HepG2 (cell line): ENCODE data around the gene METRN. TPM values are rescaled to one million over a fixed set of nuclear protein-coding genes. Genes with fewer than 3 reads are reported as not detected.

Source experiments
- HMG20A ChIP-seq: IDR thresholded peaks from 2 replicates; pipeline ENCODE4 v1.6.1; 2016; ENCODE audit warnings: borderline replicate concordance
- MATR3 ChIP-seq: sonication (generic); formaldehyde crosslinking; IDR thresholded peaks from 2 replicates; pipeline ENCODE4 v1.4.0; 2020; ENCODE audit warnings: missing genetic modification reagents
- MEIS2 ChIP-seq: sonication (generic); formaldehyde crosslinking; IDR thresholded peaks from 2 replicates; pipeline ENCODE4 v1.9.0; 2021; ENCODE audit warnings: mild to moderate bottlenecking, missing genetic modification reagents
- PPARG ChIP-seq: conservative IDR thresholded peaks from 2 replicates; pipeline ENCODE4 v1.6.1; 2016; ENCODE audit warnings: missing biosample characterization, missing genetic modification reagents
- RBAK ChIP-seq: sonication (generic); formaldehyde crosslinking; IDR thresholded peaks from 2 replicates; pipeline ENCODE4 v1.5.1; 2020; ENCODE audit warnings: mild to moderate bottlenecking, missing genetic modification reagents
- SMC3 ChIP-seq: IDR thresholded peaks from 2 replicates; pipeline ENCODE4 v1.6.1; 2011; ENCODE audit warnings: low read length, improper control_type of control experiment
- STAT5B ChIP-seq: sonication (generic); formaldehyde crosslinking; IDR thresholded peaks from 2 replicates; pipeline ENCODE4 v1.4.0; 2020; ENCODE audit warnings: missing genetic modification reagents
- ZNF18 ChIP-seq: sonication (generic); formaldehyde crosslinking; IDR thresholded peaks from 2 replicates; pipeline ENCODE4 v1.8.0; 2022; ENCODE audit warnings: mild to moderate bottlenecking, missing genetic modification reagents; ENCODE audit not compliant: insufficient replicate concordance
- ZNF234 ChIP-seq: sonication (generic); formaldehyde crosslinking; conservative IDR thresholded peaks from 2 replicates; pipeline ENCODE4 v1.5.1; 2020; ENCODE audit warnings: mild to moderate bottlenecking, missing genetic modification reagents
- ZNF607 ChIP-seq: sonication (generic); formaldehyde crosslinking; IDR thresholded peaks from 2 replicates; pipeline ENCODE4 v1.5.1; 2020; ENCODE audit warnings: missing genetic modification reagents, mild to moderate bottlenecking, borderline replicate concordance
- ZNF770 ChIP-seq: sonication (generic); formaldehyde crosslinking; IDR thresholded peaks from 2 replicates; pipeline ENCODE4 v1.5.0; 2020; ENCODE audit warnings: mild to moderate bottlenecking, missing genetic modification reagents
- ZSCAN25 ChIP-seq: sonication (generic); formaldehyde crosslinking; IDR thresholded peaks from 2 replicates; pipeline ENCODE4 v1.8.0; 2022; ENCODE audit warnings: mild to moderate bottlenecking, missing genetic modification reagents
- polyA plus RNA-seq, 8 experiments: library from polyadenylated mRNA; depleted of rRNA in 3 of 8; stranded (reverse) in 7 of 8; unstranded in 1 of 8; fragments of >200 nt; fragmentation: Illumina TruSeq in 4 of 8; extraction: Trizol in 4 of 8; gene quantifications; 2 replicates each; pipeline versions ENCODE4 v1.2.1 to v1.2.3, GENCODE V29; 2011 to 2016; ENCODE audit warnings: low read depth in 4 of 8, missing spikeins in 1 of 8, mixed read lengths in 1 of 8; ENCODE audit not compliant: insufficient read depth in 1 of 8
- total RNA-seq, 5 experiments: library from RNA; depleted of rRNA; stranded (reverse); fragments of >200 nt; fragmentation: Illumina TruSeq; extraction: Trizol; gene quantifications; 2 replicates each; pipeline ENCODE4 v1.2.3, GENCODE V29; 2016; ENCODE audit warnings: low read depth in 1 of 5
- TF ChIP-seq, protein P1 (sequence below): sonication (generic); formaldehyde crosslinking; IDR thresholded peaks from 2 replicates; pipeline ENCODE4 v1.4.0; 2020; ENCODE audit warnings: missing genetic modification reagents, borderline replicate concordance
- TF ChIP-seq, protein P2 (sequence below): sonication (generic); formaldehyde crosslinking; IDR thresholded peaks from 2 replicates; pipeline ENCODE4 v1.5.1; 2020; ENCODE audit warnings: mild to moderate bottlenecking, missing genetic modification reagents, borderline replicate concordance
- TF ChIP-seq, protein P3 (sequence below): sonication (generic); formaldehyde crosslinking; IDR thresholded peaks from 2 replicates; pipeline ENCODE4 v1.4.0; 2020; ENCODE audit warnings: missing genetic modification reagents

The METRN gene
- total and polyA plus RNA-seq, 2 of the 13 experiments (the other 11 are each of a cell fraction or from before 2014, with no cell fraction given): 25.5 to 46.1 TPM

- TF ChIP-seq, protein P1, sequence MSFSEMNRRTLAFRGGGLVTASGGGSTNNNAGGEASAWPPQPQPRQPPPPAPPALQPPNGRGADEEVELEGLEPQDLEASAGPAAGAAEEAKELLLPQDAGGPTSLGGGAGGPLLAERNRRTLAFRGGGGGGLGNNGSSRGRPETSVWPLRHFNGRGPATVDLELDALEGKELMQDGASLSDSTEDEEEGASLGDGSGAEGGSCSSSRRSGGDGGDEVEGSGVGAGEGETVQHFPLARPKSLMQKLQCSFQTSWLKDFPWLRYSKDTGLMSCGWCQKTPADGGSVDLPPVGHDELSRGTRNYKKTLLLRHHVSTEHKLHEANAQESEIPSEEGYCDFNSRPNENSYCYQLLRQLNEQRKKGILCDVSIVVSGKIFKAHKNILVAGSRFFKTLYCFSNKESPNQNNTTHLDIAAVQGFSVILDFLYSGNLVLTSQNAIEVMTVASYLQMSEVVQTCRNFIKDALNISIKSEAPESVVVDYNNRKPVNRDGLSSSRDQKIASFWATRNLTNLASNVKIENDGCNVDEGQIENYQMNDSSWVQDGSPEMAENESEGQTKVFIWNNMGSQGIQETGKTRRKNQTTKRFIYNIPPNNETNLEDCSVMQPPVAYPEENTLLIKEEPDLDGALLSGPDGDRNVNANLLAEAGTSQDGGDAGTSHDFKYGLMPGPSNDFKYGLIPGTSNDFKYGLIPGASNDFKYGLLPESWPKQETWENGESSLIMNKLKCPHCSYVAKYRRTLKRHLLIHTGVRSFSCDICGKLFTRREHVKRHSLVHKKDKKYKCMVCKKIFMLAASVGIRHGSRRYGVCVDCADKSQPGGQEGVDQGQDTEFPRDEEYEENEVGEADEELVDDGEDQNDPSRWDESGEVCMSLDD (CRISPR knock-in tag): no peak
- no peak for TF ChIP-seq SMC3
- TF ChIP-seq STAT5B (CRISPR knock-in tag): no peak
- no peak for TF ChIP-seq ZSCAN25 (CRISPR knock-in tag)
- TF ChIP-seq HMG20A (CRISPR knock-in tag): no peak
- TF ChIP-seq MEIS2 (CRISPR knock-in tag): no peak; the same call in 1 of the 2 replicates
- no peak for TF ChIP-seq ZNF234 (CRISPR knock-in tag)
- no peak for TF ChIP-seq RBAK (CRISPR knock-in tag)
- TF ChIP-seq, protein P2, sequence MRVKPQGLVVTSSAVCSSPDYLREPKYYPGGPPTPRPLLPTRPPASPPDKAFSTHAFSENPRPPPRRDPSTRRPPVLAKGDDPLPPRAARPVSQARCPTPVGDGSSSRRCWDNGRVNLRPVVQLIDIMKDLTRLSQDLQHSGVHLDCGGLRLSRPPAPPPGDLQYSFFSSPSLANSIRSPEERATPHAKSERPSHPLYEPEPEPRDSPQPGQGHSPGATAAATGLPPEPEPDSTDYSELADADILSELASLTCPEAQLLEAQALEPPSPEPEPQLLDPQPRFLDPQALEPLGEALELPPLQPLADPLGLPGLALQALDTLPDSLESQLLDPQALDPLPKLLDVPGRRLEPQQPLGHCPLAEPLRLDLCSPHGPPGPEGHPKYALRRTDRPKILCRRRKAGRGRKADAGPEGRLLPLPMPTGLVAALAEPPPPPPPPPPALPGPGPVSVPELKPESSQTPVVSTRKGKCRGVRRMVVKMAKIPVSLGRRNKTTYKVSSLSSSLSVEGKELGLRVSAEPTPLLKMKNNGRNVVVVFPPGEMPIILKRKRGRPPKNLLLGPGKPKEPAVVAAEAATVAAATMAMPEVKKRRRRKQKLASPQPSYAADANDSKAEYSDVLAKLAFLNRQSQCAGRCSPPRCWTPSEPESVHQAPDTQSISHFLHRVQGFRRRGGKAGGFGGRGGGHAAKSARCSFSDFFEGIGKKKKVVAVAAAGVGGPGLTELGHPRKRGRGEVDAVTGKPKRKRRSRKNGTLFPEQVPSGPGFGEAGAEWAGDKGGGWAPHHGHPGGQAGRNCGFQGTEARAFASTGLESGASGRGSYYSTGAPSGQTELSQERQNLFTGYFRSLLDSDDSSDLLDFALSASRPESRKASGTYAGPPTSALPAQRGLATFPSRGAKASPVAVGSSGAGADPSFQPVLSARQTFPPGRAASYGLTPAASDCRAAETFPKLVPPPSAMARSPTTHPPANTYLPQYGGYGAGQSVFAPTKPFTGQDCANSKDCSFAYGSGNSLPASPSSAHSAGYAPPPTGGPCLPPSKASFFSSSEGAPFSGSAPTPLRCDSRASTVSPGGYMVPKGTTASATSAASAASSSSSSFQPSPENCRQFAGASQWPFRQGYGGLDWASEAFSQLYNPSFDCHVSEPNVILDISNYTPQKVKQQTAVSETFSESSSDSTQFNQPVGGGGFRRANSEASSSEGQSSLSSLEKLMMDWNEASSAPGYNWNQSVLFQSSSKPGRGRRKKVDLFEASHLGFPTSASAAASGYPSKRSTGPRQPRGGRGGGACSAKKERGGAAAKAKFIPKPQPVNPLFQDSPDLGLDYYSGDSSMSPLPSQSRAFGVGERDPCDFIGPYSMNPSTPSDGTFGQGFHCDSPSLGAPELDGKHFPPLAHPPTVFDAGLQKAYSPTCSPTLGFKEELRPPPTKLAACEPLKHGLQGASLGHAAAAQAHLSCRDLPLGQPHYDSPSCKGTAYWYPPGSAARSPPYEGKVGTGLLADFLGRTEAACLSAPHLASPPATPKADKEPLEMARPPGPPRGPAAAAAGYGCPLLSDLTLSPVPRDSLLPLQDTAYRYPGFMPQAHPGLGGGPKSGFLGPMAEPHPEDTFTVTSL: no peak
- TF ChIP-seq, protein P3, sequence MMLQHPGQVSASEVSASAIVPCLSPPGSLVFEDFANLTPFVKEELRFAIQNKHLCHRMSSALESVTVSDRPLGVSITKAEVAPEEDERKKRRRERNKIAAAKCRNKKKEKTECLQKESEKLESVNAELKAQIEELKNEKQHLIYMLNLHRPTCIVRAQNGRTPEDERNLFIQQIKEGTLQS: no peak
- no peak for TF ChIP-seq ZNF18 (CRISPR knock-in tag)
- TF ChIP-seq MATR3 (CRISPR knock-in tag): no peak
- TF ChIP-seq PPARG (CRISPR knock-in tag): no peak
- 0 out of 2 replicates have a peak, but pooled peaks have one; percentile 12 for TF ChIP-seq ZNF607 (CRISPR knock-in tag)
- TF ChIP-seq ZNF770 (CRISPR knock-in tag): no peak
Measured at GRCh38 chr16:678858-679813, 35.8 kb upstream of the METRN start (continued).
